Measurements from ENCODE around the gene C1QTNF2.

The C1QTNF2 gene, protein sequence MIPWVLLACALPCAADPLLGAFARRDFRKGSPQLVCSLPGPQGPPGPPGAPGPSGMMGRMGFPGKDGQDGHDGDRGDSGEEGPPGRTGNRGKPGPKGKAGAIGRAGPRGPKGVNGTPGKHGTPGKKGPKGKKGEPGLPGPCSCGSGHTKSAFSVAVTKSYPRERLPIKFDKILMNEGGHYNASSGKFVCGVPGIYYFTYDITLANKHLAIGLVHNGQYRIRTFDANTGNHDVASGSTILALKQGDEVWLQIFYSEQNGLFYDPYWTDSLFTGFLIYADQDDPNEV

DNA sequence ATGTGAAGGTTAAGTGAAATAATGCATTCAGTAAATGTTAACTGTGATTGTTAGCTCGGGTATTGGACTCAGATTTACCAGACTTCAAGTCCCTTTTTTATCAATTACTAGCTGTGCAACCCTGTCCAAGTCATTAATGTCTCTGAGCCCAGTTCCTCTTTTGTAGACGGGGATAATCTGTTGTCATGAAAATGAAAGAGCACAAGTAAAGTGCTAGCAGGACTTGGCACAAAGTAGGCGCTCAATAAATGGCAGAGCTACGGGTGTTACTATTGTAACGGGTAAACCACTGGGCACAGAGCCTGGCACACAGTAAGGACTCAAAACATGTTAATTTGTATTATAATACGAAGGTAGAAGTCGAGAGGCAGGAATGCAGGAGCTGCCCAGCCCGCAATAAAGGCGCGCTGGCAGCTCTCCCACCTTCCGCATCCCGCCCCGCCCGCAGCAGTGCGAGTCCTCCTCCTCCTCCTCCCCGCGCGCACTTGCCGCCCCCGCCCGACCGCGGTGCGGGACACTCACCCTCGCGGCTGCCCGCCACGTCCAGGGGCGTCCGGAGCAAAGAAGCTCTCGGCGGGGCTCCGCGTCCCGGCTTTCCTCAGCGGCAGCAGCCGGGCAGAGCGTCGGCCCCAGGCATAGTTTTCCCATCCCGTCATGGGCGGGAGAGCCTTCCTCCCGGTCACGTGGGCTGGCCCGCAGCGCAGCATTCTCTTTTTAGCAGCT, at the start of gene C1QTNF2:
TSS of gene C1QTNF2 (minus strand) at position 637 of the 723 bp plus-strand sequence. CDS start 15,615 bp downstream, outside the sequence.
- no peak for DNase-seq

DNA sequence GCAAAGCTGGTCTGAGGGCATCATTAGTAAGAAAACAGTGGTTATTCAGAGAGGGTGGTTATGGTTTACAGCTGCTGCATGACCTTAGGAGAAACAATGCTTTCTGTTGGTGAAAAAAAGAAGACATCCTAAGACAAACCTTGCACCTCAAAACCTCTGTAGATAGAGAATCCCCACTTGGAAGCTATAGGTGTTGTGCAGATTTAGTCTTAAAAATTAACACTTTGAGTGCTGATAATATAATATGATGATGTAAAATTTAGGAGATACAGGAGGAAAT, 49.8 kb upstream of the C1QTNF2 start:
- no peak for DNase-seq

GRCh38 chr5:160419458-160420330, 49.3 kb upstream of the C1QTNF2 start:
- no peak for DNase-seq

DNA sequence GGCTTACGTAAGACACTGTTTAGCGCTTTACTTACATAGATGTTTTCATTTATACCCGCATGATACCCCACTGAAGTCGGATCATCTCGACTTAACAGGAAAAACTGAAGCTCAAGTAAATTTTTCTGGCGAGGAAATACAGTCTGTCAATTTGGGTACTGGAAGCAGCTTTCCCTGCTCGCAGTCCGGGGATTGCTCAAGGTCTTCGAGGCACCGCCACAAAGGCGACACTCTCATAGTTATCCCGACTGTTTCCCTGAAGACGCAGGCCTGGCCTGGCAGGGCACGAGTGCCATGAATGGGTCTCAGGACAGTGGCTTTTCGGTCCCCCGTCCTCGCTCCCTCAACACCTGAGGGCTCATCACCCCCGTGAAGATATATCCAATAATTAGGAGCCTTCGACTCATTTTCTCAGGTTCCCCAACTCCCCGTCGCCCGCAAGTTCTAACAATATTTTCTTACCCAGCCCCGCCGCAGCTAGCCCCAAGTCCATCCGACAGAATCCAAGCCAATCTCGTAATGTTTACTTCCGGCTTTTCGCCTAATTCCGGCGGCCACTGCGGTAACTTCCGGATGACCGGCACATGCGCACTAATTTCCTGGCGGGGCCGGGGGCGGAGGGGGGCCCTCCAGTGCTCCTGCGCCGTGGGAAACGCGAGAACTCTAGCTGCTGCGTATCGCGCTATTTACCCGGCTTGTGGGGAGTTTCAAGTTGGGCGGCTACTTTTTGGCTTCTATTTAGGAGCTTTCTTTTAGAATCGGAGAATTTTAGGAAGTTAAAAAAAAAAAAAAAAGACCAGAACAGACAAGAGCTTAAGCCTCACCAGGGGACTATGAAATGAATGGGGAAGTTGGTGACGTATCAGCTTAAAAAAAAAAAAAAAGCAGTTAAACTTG, 48.4 kb upstream of the C1QTNF2 start, which contains the start of gene SLU7:
TSS of gene SLU7 (minus strand) at position 521 of the 897 bp plus-strand sequence. CDS start 3,787 bp downstream, outside the sequence.
- peak; percentile 94 for DNase-seq

DNA sequence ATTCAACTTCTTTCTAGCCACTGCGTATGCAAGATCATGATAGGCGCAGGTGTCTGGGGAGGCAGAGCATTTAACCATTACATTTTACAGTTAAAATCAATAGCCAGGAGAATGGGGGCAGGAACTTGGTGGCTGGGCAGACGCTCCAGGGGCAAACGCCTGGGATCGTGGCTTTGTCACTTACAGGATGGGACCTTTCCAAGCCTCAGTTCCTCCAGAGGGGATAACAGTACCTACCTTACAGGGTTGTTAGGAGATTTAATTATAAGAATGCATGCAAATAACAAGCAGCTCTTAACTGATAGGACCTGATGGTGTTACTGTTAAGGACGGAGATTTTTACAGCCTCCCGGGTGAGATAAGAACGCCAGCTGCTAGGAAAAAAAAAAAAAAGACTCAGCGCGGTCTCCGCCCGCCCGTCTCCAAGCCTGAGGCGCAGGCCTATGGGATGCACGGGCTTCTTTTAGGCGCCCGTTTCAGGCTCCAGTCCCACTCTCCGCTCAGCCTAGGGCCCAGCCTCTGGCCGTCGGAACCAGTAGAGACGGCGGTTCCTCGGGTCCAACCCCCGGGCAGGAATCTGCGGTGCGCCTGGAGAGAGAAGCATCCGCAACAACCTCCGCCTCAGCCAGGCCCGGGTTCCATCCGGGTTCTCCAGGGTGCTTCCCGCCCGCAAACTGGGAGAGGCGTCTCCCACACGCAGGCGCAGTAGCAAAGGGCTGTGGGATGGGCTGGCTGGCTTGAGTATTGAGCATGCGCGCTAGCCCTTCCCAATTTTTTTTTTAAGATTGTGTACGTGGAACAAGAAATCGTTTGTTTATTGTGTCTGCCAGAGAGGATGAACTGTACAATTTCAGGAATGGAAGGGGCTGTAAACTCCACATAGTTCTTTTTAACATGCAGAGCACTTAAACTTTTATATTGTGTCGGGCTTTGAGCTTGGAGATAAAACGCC, 29.3 kb upstream of the C1QTNF2 start, which contains the start of gene FAM200C:
TSS of gene FAM200C (minus strand) at position 653 of the 952 bp plus-strand sequence. CDS start 4,564 bp downstream, outside the sequence.
- peak; percentile 85 for DNase-seq

DNA sequence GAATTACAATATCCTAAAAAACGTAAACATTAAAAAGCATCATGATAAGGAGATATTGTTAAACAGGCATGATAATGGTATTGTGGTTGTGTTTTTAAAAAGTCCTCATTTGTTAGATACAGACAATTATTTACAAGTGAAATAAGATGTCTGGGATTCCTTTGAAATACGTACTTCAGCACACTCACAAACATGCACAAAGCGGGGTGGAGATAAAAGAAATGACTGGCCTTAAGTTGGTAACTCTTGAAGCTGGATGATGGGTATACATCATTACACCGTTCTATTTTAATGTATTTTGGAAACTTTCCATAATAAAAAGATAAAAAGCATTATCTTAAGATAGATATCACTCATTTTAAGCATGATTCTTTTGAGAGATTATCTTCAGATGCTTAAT, 28.4 kb upstream of the C1QTNF2 start:
- DNase-seq, result no peak

DNA sequence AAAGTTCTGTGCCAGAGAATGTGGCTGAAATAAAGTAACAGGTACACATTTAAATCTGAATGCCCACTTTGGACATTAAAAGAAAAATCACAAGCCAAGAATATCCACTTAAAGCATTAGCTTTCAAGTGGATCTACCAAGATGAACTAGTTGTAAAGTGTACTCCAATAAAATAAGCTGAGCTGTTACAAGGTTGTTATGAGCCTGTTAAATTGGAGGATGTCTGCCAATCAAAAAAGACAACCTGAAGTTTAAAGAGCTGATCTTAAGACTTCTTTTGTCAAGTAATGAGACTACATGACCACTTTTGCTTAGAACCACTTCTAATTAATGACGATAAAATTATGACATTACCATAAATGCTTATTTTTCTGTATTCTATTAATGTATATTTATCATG, 27.1 kb upstream of the C1QTNF2 start:
- no peak for DNase-seq

- no peak for DNase-seq
These were observed 24.7 kb upstream of the C1QTNF2 start for GRCh38 chr5:160395111-160395510.

DNA sequence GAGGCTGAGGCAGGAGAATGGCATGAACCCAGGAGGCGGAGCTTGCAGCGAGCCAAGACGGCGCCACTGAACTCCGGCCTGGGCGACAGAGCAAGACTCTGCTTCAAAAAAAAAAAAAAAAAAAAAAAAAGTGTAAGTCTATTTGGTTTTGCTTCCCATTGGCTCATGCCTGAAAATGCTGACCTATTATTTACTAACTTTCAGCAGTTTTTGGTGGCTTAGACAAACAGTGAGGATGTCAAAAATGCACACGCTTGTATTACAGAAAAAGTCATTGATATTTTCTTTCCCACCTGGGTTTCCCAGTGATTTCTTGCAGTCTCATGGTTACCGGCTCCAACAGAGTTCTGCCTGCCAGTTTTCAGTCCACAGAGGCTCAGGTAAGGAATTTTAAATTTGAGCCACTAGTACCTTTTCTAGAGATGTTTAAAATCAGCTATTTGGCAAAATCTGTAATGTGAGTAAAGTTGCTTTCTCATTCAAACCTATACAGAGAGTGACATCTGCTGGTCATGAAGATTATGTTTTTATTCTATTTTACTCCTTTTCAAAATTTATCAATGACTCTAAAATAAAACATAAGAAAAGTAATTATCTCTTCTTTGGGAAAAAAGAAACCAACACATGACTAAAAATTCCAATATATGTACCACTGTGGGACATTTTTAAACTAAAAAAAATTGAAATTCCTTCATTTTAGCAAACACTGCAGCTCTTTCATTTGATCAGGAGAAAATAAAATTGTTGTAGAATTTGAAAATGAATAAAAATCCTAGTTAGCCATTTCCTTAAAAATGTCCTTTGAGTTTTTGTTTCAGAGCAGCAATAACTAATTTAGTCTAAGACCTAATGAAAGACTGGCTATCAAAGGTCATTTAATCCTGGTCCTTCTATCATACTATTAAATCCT, 20.6 kb upstream of the C1QTNF2 start:
- no peak for DNase-seq

GRCh38 chr5:160387445-160387844, 17.0 kb upstream of the C1QTNF2 start:
- no peak for DNase-seq

DNA sequence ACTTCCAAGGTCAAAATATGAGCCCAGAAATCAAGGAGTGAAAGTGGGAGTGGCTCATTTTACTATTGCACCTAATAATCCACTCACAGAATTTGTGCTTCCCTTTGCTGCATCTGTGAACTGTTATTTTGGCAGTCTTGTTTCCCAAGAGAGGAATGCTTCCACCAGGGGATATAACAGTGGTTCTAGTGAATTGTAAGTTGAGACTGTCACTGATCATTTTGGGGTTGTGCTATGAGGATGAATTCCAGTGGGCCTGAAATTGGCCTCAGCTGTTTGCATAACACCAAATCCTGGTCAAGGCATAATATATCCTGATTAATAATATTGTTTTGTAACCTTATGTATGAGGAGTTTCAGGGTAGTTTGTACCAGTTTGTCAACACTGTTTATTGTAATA, 15.1 kb upstream of the C1QTNF2 start:
- no peak for DNase-seq

GRCh38 chr5:160384681-160385080, 14.3 kb upstream of the C1QTNF2 start:
- no peak for DNase-seq

DNA sequence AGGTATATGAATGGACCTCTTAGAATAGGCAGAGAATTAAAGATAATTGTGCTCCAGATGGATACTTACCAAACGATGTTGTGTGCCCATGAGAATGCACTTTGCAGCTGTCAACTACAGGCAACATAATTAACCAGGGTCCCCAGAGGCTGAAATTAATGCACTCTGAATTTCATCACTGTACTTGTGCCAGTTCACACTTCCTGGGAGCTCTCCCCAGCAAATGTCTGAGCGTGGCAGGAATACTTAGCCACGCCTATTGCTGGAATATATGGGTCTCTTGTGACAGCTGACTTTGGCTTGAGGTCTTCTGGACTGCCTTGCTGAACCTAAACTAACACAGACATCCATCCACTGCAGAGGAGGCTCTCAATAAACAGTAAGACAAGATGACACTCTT, 11.9 kb upstream of the C1QTNF2 start:
- no peak for DNase-seq

- no peak for DNase-seq
These were observed 9.6 kb upstream of the C1QTNF2 start for GRCh38 chr5:160380041-160380440.

DNA sequence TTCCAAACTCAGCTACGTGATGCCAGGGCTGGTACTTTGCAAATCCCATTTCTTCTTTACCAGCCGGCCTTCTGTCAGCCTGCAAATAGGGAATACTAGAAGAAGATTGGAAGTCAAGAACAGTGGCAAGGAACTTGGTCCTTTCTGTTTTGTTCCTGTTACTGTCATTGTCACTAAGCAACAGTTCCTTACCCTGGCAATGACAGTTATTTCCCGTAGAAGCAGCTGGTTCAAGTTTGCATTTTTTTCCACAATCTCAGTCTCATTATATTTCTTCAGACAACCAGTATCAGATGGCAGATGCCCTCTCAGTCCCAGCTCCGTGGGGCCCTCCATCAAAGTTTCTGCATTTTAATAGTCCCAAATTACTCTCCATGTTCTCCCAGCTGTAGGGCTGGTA, 9.1 kb upstream of the C1QTNF2 start:
- DNase-seq, result no peak

DNA sequence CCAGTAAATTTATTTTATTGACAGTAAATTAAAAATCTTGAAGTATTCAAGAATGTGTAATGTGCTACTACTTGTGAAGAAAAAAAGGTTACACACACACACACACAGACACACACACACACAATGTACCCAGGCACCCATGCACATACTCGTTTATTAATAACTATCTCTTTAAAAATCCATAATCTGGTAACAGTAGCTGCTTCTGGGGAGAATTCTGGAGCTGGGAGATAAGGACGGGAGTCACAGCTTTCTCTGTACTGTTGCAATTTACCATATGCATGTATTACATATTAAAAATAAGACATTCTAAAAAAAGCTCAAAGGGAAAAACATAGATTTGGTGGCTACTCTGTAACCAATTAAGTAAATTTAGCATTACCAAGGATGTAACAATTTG, 7.9 kb upstream of the C1QTNF2 start:
- DNase-seq, result no peak

GRCh38 chr5:160377651-160378050, 7.2 kb upstream of the C1QTNF2 start:
- no peak for DNase-seq

DNA sequence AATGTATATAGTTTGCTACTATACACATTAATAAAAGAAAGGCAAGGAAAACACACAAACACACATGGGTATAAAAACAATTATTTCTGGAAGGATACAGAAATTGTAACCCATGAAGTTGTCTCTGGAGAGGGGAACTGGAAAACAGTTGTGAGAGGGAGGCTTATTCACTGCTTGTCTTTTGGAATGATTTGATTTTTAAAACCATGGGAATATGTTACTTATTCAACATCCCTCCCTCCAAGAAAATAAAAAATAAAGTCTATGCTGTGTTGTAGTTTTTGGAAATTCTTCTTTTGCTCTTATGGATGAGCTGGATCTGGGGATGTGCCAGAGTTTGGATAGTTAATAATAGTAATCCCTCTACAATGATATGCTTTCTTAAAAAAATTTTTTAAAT, 6.0 kb upstream of the C1QTNF2 start:
- DNase-seq, result no peak

GRCh38 chr5:160375701-160376100, 5.3 kb upstream of the C1QTNF2 start:
- no peak for DNase-seq

DNA sequence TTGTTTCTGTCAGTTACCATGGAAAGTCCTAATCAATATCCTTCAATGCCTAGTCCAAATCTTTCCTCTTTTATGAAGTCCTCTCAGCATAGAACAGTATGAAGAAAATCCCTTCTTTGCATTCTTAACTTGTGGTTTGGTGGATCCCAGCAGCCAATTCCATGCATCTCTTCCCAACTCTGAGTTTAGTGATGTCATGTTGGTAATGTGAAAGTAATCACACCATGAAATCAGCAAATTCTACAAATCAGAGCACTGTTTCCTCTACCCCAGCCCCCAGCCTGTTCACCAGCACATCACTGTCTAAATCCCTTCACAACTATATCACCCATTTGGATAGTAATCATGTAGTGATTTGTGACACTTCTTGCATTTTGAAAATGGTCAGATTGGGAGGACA, 4.7 kb upstream of the C1QTNF2 start:
- no peak for DNase-seq

Measured in GOT3 (cell line).